Astrocyte of the spinal cord (primary cell): ENCODE measurements around the gene FREM1.

Source experiments
- DNase-seq: peaks from one replicate; pipeline ENCODE4 v3.0.0; 2011; ENCODE audit warnings: low read depth, low spot score
- H3K4me3 ChIP-seq: 2 replicates; pipeline ENCODE4 v1.5.1; 2011; ENCODE audit warnings: low read depth, mild to moderate bottlenecking, low read length, moderate library complexity
- CTCF ChIP-seq: IDR thresholded peaks from 2 replicates; pipeline ENCODE4 v1.5.1; 2012; ENCODE audit warnings: low read depth, mild to moderate bottlenecking, low read length, inconsistent platforms
- in situ Hi-C: cut with HindIII; loops from 2 replicates; pipeline ENCODE4 v1.10.0; 2017; ENCODE audit warnings: low sequenced_read_pairs

FREM1 gene

GRCh38 chr9:14857449-14858305 lies 52.6 kb downstream of the FREM1 start:
- no peak for TF ChIP-seq CTCF
- no peak for DNase-seq
- in situ Hi-C loops, result no loop called here
- no peak overlapping the region for H3K4me3 ChIP-seq

GRCh38 chr9:14849851-14850250 lies 60.4 kb downstream of the FREM1 start:
- DNase-seq, result no peak
- TF ChIP-seq CTCF, result no peak
- in situ Hi-C loops, result no loop called here
- no peak overlapping the region for H3K4me3 ChIP-seq

DNA sequence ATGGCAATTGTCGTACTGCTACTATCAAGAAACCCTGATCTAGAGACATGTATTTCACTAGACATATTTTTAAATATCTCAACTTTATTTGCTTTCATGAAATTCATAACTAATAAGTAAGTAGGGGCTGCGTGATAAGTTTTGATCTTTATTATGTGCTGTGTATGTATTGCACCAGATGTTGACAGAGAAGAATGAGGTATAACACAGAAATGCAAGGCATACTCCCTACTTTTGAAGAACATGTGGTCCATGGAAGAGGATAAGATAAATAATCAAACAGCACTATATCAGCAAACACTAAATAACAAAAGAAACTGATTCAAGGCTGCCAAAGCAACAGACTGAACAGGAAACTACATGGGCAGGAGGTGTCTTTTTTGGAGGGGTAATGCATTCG lies 60.9 kb downstream of the FREM1 start:
- no peak for DNase-seq

GRCh38 chr9:14846871-14847311 lies 63.3 kb downstream of the FREM1 start:
- DNase-seq, result peak; percentile 20
- TF ChIP-seq CTCF, result peak; percentile 88
- no peak overlapping the region for H3K4me3 ChIP-seq
- in situ Hi-C loops, result no loop called here

More for the DNA sequence above, 60.9 kb downstream of the FREM1 start:
- no peak overlapping the region for H3K4me3 ChIP-seq
- in situ Hi-C loops, result no loop called here
- TF ChIP-seq CTCF, result no peak

DNA sequence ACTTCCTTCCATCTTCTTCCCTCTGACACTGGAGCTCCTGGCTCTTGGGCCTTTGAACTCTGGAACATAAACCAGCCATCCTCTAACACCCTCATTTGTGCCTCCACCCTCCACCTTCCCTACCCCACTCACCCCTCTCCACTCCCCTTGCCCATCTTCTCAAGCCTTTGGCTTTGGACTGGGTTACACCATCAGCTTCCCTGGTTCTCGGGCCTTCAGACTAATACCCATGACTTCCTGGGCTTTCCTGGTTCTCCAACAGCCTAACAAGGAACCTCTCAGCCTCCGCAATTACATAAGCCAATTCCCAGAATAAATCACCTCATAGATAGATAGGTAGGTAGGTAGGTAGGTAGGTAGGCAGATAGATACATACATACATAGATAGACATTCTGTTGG lies 67.1 kb downstream of the FREM1 start:
- in situ Hi-C loops, result no loop called here
- no peak for DNase-seq
- no peak overlapping the region for H3K4me3 ChIP-seq
- no peak for TF ChIP-seq CTCF

DNA sequence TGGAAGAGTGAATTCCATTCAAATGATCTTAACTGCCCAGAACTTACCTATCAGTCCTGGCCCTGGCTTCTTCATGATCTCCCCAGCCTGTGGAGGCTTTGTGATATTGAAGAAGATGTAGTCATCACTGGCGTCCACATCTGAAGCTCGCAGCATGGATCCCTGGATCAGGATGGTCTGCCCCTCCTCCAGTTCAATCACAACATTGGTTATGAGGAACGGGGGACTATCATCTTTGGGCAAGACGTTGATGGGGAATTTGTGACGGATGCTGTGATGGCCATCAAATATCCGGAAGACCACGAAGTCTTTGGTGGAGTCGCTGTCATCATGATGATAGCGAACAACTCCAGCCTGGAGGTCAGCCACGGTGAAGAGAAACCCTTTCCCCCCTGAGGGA lies 68.0 kb downstream of the FREM1 start:
- no peak for TF ChIP-seq CTCF
- H3K4me3 ChIP-seq, result no peak overlapping the region
- in situ Hi-C loops, result no loop called here
- no peak for DNase-seq
